Mucosa of descending colon (tissue), 3 donors: Measurements from ENCODE around the gene BMP6. TPM values are rescaled to one million over a fixed set of nuclear protein-coding genes. Genes with fewer than 3 reads are reported as not detected.

Experiments used
- ATAC-seq: fragments of 200-7000 bp; cut with Tn5 transposase; one replicate; pipeline ENCODE4 v1.9.1; 2020; ENCODE audit warnings: mild to moderate bottlenecking, moderate library complexity
- DNase-seq, 3 donors: peaks; one replicate each; pipeline ENCODE4 v3.0.0-alpha.2; 2020
- H3K36me3 ChIP-seq: fragments of 200-600 bp; one replicate; pipeline ENCODE4 v1.8.0; 2021; ENCODE audit warnings: low read depth, mild to moderate bottlenecking
- H3K4me1 ChIP-seq: fragments of 200-600 bp; one replicate; pipeline ENCODE4 v1.8.0; 2021; ENCODE audit warnings: low read depth, mild to moderate bottlenecking
- H3K4me3 ChIP-seq: fragments of 200-600 bp; one replicate; pipeline ENCODE4 v1.8.0; 2021; ENCODE audit warnings: mild to moderate bottlenecking
- H3K9me3 ChIP-seq: fragments of 200-600 bp; one replicate; pipeline ENCODE4 v1.8.0; 2021; ENCODE audit warnings: mild to moderate bottlenecking
- CTCF ChIP-seq: fragments of 200-600 bp; IDR thresholded peaks from one replicate; pipeline ENCODE4 v1.8.0; 2022; ENCODE audit warnings: antibody characterized with exemption, mild to moderate bottlenecking
- intact Hi-C, 2 donors: fragments of 100-400 bp; cut with DNase I in 1 of 2; cut with micrococcal nuclease in 1 of 2; formaldehyde crosslinking; loops; one replicate each; pipeline versions ENCODE4 v1.11.0 to v1.11.1; 2022; cut with DNase I, micrococcal nuclease
- total RNA-seq, 3 donors: library from RNA; stranded (reverse); fragmentation: NEBNext Ultra II Directional in 2 of 3; extraction: Animal tissue kit (Norgen Biotek cat#: 25700) in 2 of 3; gene quantifications; one replicate each; pipeline versions ENCODE4 v1.2.1 to v1.2.4, GENCODE V29; 2021 to 2023
- donor health status: DM: no; HTN: no; CAD: no; lungs with moderate emphysema.
- donor health status: DM: no; HTN: no; CAD: no.
- donor health status: DM: no; HTN: yes; CAD: no.

BMP6 gene
- total RNA-seq, 3 donors from 2014 or later: 0.55 to 1.9 (median 0.98) TPM

- ATAC-seq: no peak
- no peak for TF ChIP-seq CTCF
- no peaks in the 10 kb centered on the region for H3K36me3 ChIP-seq
- no peak overlapping the region for H3K4me3 ChIP-seq
- intact Hi-C loops: no loop called here
- H3K9me3 ChIP-seq: no peaks in the 10 kb centered on the region
- DNase-seq: no peak
- no peaks in the 10 kb centered on the region for H3K4me1 ChIP-seq
These were observed 41.1 kb upstream of the BMP6 start for GRCh38 chr6:7684843-7685242.

- ATAC-seq (no peak), DNase-seq (no peak)
- Histone ChIP-seq H3K9me3 (no peaks in the 10 kb centered on the region), H3K4me1 (no peaks in the 10 kb centered on the region), H3K36me3 (no peaks in the 10 kb centered on the region), H3K4me3 (no peak overlapping the region)
- intact Hi-C loops: no loop called here
- no peak for TF ChIP-seq CTCF
These were observed 40.6 kb upstream of the BMP6 start for GRCh38 chr6:7685276-7685675.

GRCh38 chr6:7687145-7688111 is 38.5 kb upstream of the BMP6 start:
- no peaks in the 10 kb centered on the region for H3K36me3 ChIP-seq
- DNase-seq (no peak), ATAC-seq (no peak)
- no peaks in the 10 kb centered on the region for H3K9me3 ChIP-seq
- TF ChIP-seq CTCF: no peak
- peaks cover 2% of the 10 kb centered on the region for H3K4me1 ChIP-seq
- intact Hi-C loops: no loop called here
- H3K4me3 ChIP-seq: no peak overlapping the region

GRCh38 chr6:7691021-7691420 is 34.9 kb upstream of the BMP6 start:
- ATAC-seq: no peak
- peaks cover 3% of the 10 kb centered on the region for H3K4me1 ChIP-seq

GRCh38 chr6:7691675-7692452 is 34.0 kb upstream of the BMP6 start:
- ATAC-seq (peak; percentile 78), DNase-seq (peak in 1 of 3 donors; percentile 14)
- intact Hi-C loops: no loop called here
- Histone ChIP-seq H3K36me3 (no peaks in the 10 kb centered on the region), H3K9me3 (no peaks in the 10 kb centered on the region), H3K4me3 (no peak overlapping the region), H3K4me1 (peaks cover 3% of the 10 kb centered on the region)
- no peak for TF ChIP-seq CTCF

More at GRCh38 chr6:7691021-7691420, 34.9 kb upstream of the BMP6 start:
- H3K4me3 ChIP-seq: no peak overlapping the region
- no peaks in the 10 kb centered on the region for H3K36me3 ChIP-seq
- no peaks in the 10 kb centered on the region for H3K9me3 ChIP-seq
- intact Hi-C loops: no loop called here
- no peak for DNase-seq
- TF ChIP-seq CTCF: no peak
